HepG2 (cell line): Measurements from ENCODE around the gene MAT2A.
A peak's percentile ranks its signal among the peaks of the same experiment; 100 is the strongest.

Source experiments
- MXI1 ChIP-seq: IDR thresholded peaks from 3 replicates; pipeline ENCODE4 v1.6.1; 2012; ENCODE audit warnings: low read depth, low read length, inconsistent platforms, borderline replicate concordance
- TF ChIP-seq, protein P1 (sequence below): sonication (generic); formaldehyde crosslinking; IDR thresholded peaks from 2 replicates; pipeline ENCODE4 v1.8.1; 2023; ENCODE audit warnings: missing genetic modification reagents, inconsistent platforms, borderline replicate concordance

DNA sequence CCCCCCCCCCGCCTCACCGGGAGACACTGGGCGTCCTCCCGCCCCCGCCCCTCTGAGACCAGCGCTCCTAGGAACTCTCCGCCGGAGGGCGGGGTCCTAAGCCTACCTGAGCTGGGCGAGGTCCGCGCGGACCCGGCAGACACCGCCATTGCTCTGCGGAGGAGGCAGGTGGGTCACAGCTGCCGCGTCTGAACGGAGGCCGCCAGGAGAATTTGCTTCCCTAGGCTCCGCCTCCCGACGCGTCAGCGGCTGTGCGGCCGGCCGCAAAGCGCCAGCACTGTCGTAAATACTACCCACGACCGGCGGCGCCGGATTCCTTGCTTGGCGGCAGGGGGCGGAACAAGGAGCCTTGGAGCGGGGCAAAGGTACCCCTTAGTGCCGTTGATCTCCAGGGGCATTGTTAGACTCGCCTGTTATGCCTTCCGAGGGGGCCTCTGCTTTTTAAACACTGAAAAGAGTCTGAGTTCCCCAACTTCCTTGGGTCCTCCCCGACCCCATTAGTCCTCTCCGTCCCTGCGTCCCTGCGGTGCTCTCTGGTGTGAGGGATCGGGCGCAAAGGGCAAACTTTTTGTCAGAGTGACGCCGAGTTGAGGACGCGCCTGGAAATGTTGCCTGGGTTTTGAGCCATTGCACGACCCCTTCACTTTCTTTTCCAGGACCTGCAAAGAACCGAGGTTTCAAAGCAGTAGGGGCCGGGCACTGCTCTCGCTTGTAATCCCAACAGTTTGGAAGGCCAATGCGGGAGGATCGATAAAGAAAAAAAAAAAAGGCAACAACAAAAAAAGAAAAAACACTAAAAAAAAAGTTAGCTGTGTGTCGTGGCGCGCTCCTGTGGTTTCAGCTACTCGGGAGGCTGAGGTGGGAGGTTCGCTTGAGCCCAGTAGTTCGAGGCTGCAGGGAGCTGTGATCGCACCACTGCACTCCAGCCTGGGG, 22.6 kb downstream of the MAT2A start, which contains the start of gene GGCX:
- TF ChIP-seq, protein P1, sequence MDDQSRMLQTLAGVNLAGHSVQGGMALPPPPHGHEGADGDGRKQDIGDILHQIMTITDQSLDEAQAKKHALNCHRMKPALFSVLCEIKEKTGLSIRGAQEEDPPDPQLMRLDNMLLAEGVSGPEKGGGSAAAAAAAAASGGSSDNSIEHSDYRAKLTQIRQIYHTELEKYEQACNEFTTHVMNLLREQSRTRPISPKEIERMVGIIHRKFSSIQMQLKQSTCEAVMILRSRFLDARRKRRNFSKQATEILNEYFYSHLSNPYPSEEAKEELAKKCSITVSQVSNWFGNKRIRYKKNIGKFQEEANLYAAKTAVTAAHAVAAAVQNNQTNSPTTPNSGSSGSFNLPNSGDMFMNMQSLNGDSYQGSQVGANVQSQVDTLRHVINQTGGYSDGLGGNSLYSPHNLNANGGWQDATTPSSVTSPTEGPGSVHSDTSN (CRISPR knock-in tag): no peak
- TF ChIP-seq MXI1: peak; percentile 89; the same call in 2 of the 3 replicates
